Measurements from ENCODE around the gene COA5. TPM values are rescaled to one million over a fixed set of nuclear protein-coding genes. Genes with fewer than 3 reads are reported as not detected.

COA5 gene
- total RNA-seq, 2 donors from 2014 or later: 19.5 to 25.5 TPM

GRCh38 chr2:98579926-98580325 is 28.4 kb downstream of the COA5 start:
- no peak for DNase-seq (ENCODE audit: low spot score)
- intact Hi-C loops (cut with DNase I): no loop called here

- intact Hi-C loops (cut with DNase I): no loop called here
- DNase-seq (ENCODE audit: low spot score): no peak
Measured at GRCh38 chr2:98578231-98578630, 30.1 kb downstream of the COA5 start.

GRCh38 chr2:98577313-98577712 is 31.0 kb downstream of the COA5 start:
- intact Hi-C loops (cut with DNase I): no loop called here
- no peak for DNase-seq (ENCODE audit: low spot score)

- intact Hi-C loops (cut with DNase I): no loop called here
- DNase-seq (ENCODE audit: low spot score): no peak
Measured at GRCh38 chr2:98576666-98577312, 31.5 kb downstream of the COA5 start.

GRCh38 chr2:98573426-98573825 is 34.9 kb downstream of the COA5 start:
- DNase-seq (ENCODE audit: low spot score): no peak
- intact Hi-C loops (cut with DNase I): no loop called here

GRCh38 chr2:98572676-98573075 is 35.6 kb downstream of the COA5 start:
- no peak for DNase-seq (ENCODE audit: low spot score)
- intact Hi-C loops (cut with DNase I): no loop called here

GRCh38 chr2:98572211-98572610 is 36.1 kb downstream of the COA5 start:
- no peak for DNase-seq (ENCODE audit: low spot score)
- intact Hi-C loops (cut with DNase I): no loop called here

- intact Hi-C loops (cut with DNase I): no loop called here
- DNase-seq (ENCODE audit: low spot score): no peak
Measured at GRCh38 chr2:98571796-98572195, 36.5 kb downstream of the COA5 start.

GRCh38 chr2:98571121-98571701 is 37.1 kb downstream of the COA5 start:
- intact Hi-C loops (cut with DNase I): no loop called here

GRCh38 chr2:98570356-98570755 is 38.0 kb downstream of the COA5 start:
- intact Hi-C loops (cut with DNase I): no loop called here
- DNase-seq (ENCODE audit: low spot score): no peak

More at GRCh38 chr2:98571121-98571701, 37.1 kb downstream of the COA5 start:
- DNase-seq (ENCODE audit: low spot score): no peak

- no peak for DNase-seq (ENCODE audit: low spot score)
- intact Hi-C loops (cut with DNase I): no loop called here
Measured at GRCh38 chr2:98569915-98570314, 38.4 kb downstream of the COA5 start.

- intact Hi-C loops (cut with DNase I): no loop called here
- peak; percentile 88 for DNase-seq (ENCODE audit: low spot score)
Measured at GRCh38 chr2:98569197-98569793, 39.0 kb downstream of the COA5 start.

GRCh38 chr2:98568161-98568956 is 40.0 kb downstream of the COA5 start:
- intact Hi-C loops (cut with DNase I): no loop called here
- no peak for DNase-seq (ENCODE audit: low spot score)

GRCh38 chr2:98565941-98566340 is 42.4 kb downstream of the COA5 start:
- no peak for DNase-seq (ENCODE audit: low spot score)
- intact Hi-C loops (cut with DNase I): no loop called here

- intact Hi-C loops (cut with DNase I): no loop called here
- DNase-seq (ENCODE audit: low spot score): no peak
Measured at GRCh38 chr2:98565286-98565860, 42.9 kb downstream of the COA5 start.

GRCh38 chr2:98564541-98565132 is 43.7 kb downstream of the COA5 start:
- intact Hi-C loops (cut with DNase I): no loop called here
- no peak for DNase-seq (ENCODE audit: low spot score)

- DNase-seq (ENCODE audit: low spot score): peak; percentile 66
- intact Hi-C loops (cut with DNase I): no loop called here
Measured at GRCh38 chr2:98563394-98563793, 44.9 kb downstream of the COA5 start.

GRCh38 chr2:98561902-98562695 is 46.2 kb downstream of the COA5 start:
- intact Hi-C loops (cut with DNase I): no loop called here
- peak; percentile 80 for DNase-seq (ENCODE audit: low spot score)

GRCh38 chr2:98561018-98561417 is 47.3 kb downstream of the COA5 start:
- intact Hi-C loops (cut with DNase I): no loop called here
- DNase-seq (ENCODE audit: low spot score): no peak

Measured in posterior vena cava (tissue), 2 donors.